CD4-positive, alpha-beta T cell treated with Interferon alpha-2 for 1 hour (primary cell): ENCODE results near the gene CD47.

Experiments
- DNase-seq, 2 donors: peaks; one replicate each; pipeline ENCODE4 v3.0.0-alpha.2; 2020 to 2022

The CD47 gene

GRCh38 chr3:108044699-108045098 is 46.1 kb downstream of the CD47 start:
- no peak for DNase-seq

GRCh38 chr3:108042300-108042699 is 48.5 kb downstream of the CD47 start:
- DNase-seq, result no peak

- no peak for DNase-seq
Observed at GRCh38 chr3:108041253-108041652, 49.6 kb downstream of the CD47 start.

- DNase-seq, result no peak
Observed at GRCh38 chr3:108037770-108038169, 53.1 kb downstream of the CD47 start.

GRCh38 chr3:108036984-108037741 is 53.7 kb downstream of the CD47 start:
- no peak for DNase-seq

- DNase-seq, result no peak
Observed at GRCh38 chr3:108036401-108036800, 54.4 kb downstream of the CD47 start.

- no peak for DNase-seq
Observed at GRCh38 chr3:108035751-108036150, 55.1 kb downstream of the CD47 start.

- DNase-seq, result no peak
Observed at GRCh38 chr3:108031895-108032294, 58.9 kb downstream of the CD47 start.

- no peak for DNase-seq
Observed at GRCh38 chr3:108030960-108031359, 59.9 kb downstream of the CD47 start.

- DNase-seq, result no peak
Observed at GRCh38 chr3:108029466-108029865, 61.4 kb downstream of the CD47 start.

GRCh38 chr3:108028896-108029295 is 61.9 kb downstream of the CD47 start:
- DNase-seq, result no peak

GRCh38 chr3:108025177-108025576 is 65.7 kb downstream of the CD47 start:
- DNase-seq, result no peak

- DNase-seq, result no peak
Observed at GRCh38 chr3:108024146-108024850, 66.5 kb downstream of the CD47 start.

GRCh38 chr3:108022256-108023150 is 68.3 kb downstream of the CD47 start:
- no peak for DNase-seq

- DNase-seq, result no peak
Observed at GRCh38 chr3:108021533-108021932, 69.3 kb downstream of the CD47 start.

- no peak for DNase-seq
Observed at GRCh38 chr3:108021131-108021530, 69.7 kb downstream of the CD47 start.

- DNase-seq, result no peak
Observed at GRCh38 chr3:108018552-108018951, 72.3 kb downstream of the CD47 start.

- DNase-seq, result no peak
Observed at GRCh38 chr3:108017587-108017986, 73.2 kb downstream of the CD47 start.

- DNase-seq, result no peak
Observed at GRCh38 chr3:108014943-108015342, 75.9 kb downstream of the CD47 start.

- no peak for DNase-seq
Observed at GRCh38 chr3:108013141-108014055, 77.4 kb downstream of the CD47 start.

GRCh38 chr3:108012304-108012703 is 78.5 kb downstream of the CD47 start:
- no peak for DNase-seq

- DNase-seq, result no peak
Observed at GRCh38 chr3:108011616-108012015, 79.2 kb downstream of the CD47 start.
